NCI-H187 (cell line): Measurements from ENCODE around the gene EFNA2.
"Not testable (repeated sequence)": the region's sequence is repeated elsewhere in the genome, so short reads cannot be mapped to it uniquely, and the experiment has no call there.

Experiments used
- DNase-seq, 2 experiments: peaks; one replicate each; lab custom pipeline; 2025; lab: John Stamatoyannopoulos, UW

EFNA2 gene

GRCh38 chr19:1285737-1286360 lies at the start of gene EFNA2:
TSS of gene EFNA2 (plus strand) at chr19:1285873. CDS start at chr19:1286169, 296 bp downstream.
- DNase-seq = no peak

GRCh38 chr19:1236576-1236975 lies 49.1 kb upstream of the EFNA2 start:
- DNase-seq = no peak

GRCh38 chr19:1237027-1237659 lies 48.5 kb upstream of the EFNA2 start:
- DNase-seq = no peak

- no peak for DNase-seq
These were observed 47.8 kb upstream of the EFNA2 start, which contains the start of gene CBARP for GRCh38 chr19:1237754-1238368. TSS of gene CBARP (minus strand) at chr19:1238005. CDS start at chr19:1236100, 1,905 bp downstream.

GRCh38 chr19:1238369-1239303 lies 47.0 kb upstream of the EFNA2 start:
- no peak for DNase-seq

DNA sequence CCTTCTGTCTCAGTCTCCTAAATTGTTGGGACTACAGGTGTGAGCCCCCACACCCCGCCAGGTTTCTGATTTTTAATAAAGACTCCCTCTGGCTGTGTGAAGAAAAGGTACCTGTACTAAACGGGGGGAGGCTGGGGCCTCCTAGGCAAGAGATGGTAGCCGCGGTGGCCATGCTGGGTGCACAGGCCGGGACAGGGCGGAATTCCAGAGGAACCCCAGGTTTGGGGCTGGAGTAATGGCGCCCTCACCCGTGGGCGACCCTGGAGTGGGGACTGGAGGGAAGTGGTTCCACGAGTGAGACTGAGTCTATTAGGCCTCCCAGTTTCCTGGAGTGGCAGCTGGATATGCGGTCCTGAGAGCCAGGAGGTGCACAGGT lies 46.3 kb upstream of the EFNA2 start:
- no peak for DNase-seq

GRCh38 chr19:1239796-1240737 lies 45.6 kb upstream of the EFNA2 start:
- peak; percentile 78 to 96 for DNase-seq

DNA sequence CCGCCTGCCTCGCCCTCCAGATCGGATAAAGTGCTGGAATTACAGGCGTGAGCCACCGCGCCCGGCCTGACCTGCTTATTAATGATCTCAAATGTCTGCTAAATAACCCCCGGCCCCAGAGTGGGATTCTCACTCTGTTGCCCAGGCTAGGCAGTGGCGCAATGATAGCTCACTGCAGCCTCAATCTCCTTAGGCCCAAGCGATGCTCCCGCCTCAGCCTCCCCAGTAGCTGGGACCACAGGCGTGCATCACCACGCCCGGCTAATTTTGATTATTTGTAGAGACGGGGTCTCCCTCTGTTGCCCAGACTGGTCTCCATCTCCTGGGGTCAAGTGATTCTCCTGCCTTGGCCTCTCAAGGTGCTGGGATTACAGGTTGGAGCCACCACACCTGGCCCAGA lies 44.7 kb upstream of the EFNA2 start:
- no peak for DNase-seq

GRCh38 chr19:1241417-1242095 lies 44.1 kb upstream of the EFNA2 start, which contains the start of gene ATP5F1D:
TSS of gene ATP5F1D (plus strand) at chr19:1241751. CDS start at chr19:1241851, 100 bp downstream.
- DNase-seq = peak; percentile 80 to 93

GRCh38 chr19:1243768-1244692 lies 41.6 kb upstream of the EFNA2 start:
- DNase-seq = peak in 1 of 2 experiments; percentile 35

- no peak for DNase-seq
These were observed 40.8 kb upstream of the EFNA2 start for GRCh38 chr19:1244693-1245451.

- DNase-seq = no peak
These were observed 40.0 kb upstream of the EFNA2 start for GRCh38 chr19:1245494-1246264.

- not testable (repeated sequence) for DNase-seq
These were observed 39.2 kb upstream of the EFNA2 start for GRCh38 chr19:1246265-1247087.

DNA sequence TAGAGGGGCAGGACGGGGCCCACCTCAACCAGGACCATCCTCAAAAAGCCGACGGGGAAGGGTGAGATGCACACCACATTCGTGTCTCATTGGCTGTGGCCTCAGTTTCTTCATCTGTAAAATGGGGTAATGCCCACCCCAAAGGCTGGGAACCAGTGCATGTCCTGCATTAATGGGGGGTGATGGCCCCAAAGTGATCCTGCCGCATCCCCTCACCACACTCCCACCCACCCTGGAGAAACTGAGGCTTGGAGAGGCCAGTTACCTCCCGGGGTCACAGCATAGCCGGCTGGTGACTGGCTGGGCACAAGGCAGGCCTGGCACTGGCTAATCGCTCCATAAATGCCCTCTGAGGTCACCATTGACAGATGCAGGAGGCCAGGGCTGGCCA lies 37.9 kb upstream of the EFNA2 start:
- DNase-seq = no peak

GRCh38 chr19:1248139-1248785 lies 37.4 kb upstream of the EFNA2 start, which contains the start of gene MIDN:
TSS of gene MIDN (plus strand) at chr19:1248583. CDS start at chr19:1250297, 1,714 bp downstream.
- DNase-seq = peak; percentile 69 to 72

DNA sequence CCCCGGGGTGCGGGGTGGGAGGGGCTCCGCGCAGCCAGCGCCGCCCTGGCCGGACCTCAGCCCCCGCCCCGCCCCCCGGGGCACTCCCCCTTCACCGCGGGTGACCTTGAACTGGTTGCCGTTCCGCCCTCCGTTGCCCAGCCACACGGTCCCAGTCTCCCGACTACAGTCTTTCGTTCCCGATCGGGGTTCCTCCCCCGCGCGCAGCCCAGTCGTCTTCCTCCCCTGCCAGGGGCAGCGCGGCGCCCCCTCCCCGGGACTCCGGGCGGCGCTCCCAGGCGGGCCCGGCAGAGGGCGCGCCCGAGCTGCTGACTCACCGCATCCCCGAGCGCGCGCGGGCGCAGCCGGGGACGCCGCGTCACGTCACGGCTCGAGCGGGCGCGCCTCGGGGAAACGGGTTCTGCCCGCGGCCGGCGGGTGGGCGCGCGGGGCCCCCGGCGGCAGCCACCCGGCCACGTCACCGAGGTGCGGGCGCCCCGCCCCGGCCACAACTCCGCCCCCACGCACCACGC lies 36.8 kb upstream of the EFNA2 start:
- peak; percentile 72 to 74 for DNase-seq
